Measurements from ENCODE around the gene AKAP5. TPM values are rescaled to one million over a fixed set of nuclear protein-coding genes. Genes with fewer than 3 reads are reported as not detected.

The AKAP5 gene
- total and polyA plus RNA-seq, 2 experiments from 2014 or later = 1.0 to 3.4 TPM

DNA sequence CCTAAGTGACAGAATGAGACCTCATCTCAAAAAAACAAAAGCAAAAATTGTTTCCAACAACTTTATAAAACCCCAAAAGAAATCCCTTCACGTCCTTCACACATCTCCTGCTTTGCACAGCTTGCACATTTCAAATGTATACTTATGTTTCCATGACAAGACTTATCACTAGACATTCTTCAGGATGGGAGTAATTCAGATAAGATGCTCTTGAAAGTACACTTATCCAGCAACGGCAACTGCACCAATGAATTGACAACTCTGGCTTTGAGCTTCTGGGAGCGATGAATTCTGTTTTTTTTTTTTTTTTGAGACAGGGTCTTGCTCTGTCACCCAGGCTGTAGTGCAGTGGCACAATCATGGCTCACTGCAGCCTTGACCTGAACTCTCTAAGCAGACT, 30.8 kb upstream of the AKAP5 start (continued):
- no peak for TF ChIP-seq CREB1 (CRISPR knock-in tag; IDR thresholded peaks at IDR 0.05; ENCODE audit: low read depth)
- TF ChIP-seq, protein P1, sequence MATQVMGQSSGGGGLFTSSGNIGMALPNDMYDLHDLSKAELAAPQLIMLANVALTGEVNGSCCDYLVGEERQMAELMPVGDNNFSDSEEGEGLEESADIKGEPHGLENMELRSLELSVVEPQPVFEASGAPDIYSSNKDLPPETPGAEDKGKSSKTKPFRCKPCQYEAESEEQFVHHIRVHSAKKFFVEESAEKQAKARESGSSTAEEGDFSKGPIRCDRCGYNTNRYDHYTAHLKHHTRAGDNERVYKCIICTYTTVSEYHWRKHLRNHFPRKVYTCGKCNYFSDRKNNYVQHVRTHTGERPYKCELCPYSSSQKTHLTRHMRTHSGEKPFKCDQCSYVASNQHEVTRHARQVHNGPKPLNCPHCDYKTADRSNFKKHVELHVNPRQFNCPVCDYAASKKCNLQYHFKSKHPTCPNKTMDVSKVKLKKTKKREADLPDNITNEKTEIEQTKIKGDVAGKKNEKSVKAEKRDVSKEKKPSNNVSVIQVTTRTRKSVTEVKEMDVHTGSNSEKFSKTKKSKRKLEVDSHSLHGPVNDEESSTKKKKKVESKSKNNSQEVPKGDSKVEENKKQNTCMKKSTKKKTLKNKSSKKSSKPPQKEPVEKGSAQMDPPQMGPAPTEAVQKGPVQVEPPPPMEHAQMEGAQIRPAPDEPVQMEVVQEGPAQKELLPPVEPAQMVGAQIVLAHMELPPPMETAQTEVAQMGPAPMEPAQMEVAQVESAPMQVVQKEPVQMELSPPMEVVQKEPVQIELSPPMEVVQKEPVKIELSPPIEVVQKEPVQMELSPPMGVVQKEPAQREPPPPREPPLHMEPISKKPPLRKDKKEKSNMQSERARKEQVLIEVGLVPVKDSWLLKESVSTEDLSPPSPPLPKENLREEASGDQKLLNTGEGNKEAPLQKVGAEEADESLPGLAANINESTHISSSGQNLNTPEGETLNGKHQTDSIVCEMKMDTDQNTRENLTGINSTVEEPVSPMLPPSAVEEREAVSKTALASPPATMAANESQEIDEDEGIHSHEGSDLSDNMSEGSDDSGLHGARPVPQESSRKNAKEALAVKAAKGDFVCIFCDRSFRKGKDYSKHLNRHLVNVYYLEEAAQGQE (IDR thresholded peaks at IDR 0.05; ENCODE audit: unreplicated experiment) = no peak
- TF ChIP-seq, protein P2, sequence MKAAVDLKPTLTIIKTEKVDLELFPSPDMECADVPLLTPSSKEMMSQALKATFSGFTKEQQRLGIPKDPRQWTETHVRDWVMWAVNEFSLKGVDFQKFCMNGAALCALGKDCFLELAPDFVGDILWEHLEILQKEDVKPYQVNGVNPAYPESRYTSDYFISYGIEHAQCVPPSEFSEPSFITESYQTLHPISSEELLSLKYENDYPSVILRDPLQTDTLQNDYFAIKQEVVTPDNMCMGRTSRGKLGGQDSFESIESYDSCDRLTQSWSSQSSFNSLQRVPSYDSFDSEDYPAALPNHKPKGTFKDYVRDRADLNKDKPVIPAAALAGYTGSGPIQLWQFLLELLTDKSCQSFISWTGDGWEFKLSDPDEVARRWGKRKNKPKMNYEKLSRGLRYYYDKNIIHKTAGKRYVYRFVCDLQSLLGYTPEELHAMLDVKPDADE (IDR thresholded peaks at IDR 0.05) = no peak

DNA sequence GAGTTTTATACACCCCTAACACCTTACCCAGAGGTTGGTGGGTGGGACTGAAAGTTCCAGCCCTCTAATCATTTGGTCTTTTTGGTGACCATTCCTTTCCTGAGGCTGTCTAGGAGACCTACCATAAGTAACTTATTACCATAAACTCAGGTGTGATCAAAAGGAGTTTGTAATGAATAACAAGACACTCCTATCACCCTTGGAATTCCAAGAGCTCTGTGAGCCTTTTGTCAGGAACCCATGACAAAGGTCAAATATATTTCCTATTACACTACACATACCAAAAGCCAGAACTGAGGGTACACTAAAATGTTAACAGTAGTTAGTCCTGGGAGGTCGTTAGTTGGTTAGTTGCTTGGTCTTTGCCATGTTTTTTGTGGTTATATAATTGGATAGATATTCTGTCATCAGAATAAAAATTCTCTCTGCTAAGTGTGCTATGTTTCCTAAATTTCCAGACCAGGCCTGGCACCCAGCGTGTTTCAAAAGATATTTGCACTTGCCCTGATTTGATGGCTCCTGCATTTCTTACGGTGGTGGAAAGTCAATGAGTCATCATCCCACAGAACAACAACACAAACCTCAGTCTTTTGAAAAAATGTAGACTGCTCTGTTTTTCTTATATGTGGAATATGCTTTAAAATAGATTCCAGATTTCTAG, 27.0 kb upstream of the AKAP5 start:
- Histone ChIP-seq H3K79me2 (replicated peaks; ENCODE audit: insufficient read depth) (no peaks in the 10 kb centered on the region), H3K9me2 (ENCODE audit: insufficient read depth) (no peaks in the 10 kb centered on the region), H2AFZ (no peak overlapping the region), H3F3A (replicated peaks; ENCODE audit: low read depth) (peaks cover 6% of the 10 kb centered on the region; the same call in 1 of the 2 replicates), H3K27ac (ENCODE audit: low read depth) (peak overlapping the region; percentile 1; the same call in 1 of the 2 replicates), H3K4me2 (no peak overlapping the region), H3K4me3 (no peak overlapping the region), H4K20me1 (replicated peaks; ENCODE audit: insufficient read depth) (peaks cover 12% of the 10 kb centered on the region), H3K4me1 (ENCODE audit: insufficient read depth) (no peaks in the 10 kb centered on the region), H3K36me3 (ENCODE audit: insufficient read depth) (peaks cover 91% of the 10 kb centered on the region), H3K27me3 (ENCODE audit: insufficient read depth) (no peaks in the 10 kb centered on the region)
- Mint-ChIP-seq H3K9me3 (no peaks in the 10 kb centered on the region), H3K4me1 (no peaks in the 10 kb centered on the region), H3K36me3 (ENCODE audit: low read depth) (peaks cover 88% of the 10 kb centered on the region), H3K4me3 (no peak overlapping the region), H3K27me3 (ENCODE audit: insufficient read depth, low read depth, poor library complexity) (peaks cover 6% of the 10 kb centered on the region), H3K27ac (no peak overlapping the region; the same call in 1 of the 2 replicates)
- no peak for ATAC-seq
- DNase-seq (ENCODE audit: low spot score) = no peak
- TF ChIP-seq CREB1 (CRISPR knock-in tag; IDR thresholded peaks at IDR 0.05; ENCODE audit: low read depth) = no peak
- TF ChIP-seq ZNF114 (CRISPR knock-in tag; IDR thresholded peaks at IDR 0.05) = no peak
- TF ChIP-seq JUNB (IDR thresholded peaks at IDR 0.05; ENCODE audit: unreplicated experiment) = no peak
- no peak for TF ChIP-seq POLR2AphosphoS5 (IDR thresholded peaks at IDR 0.05; ENCODE audit: low read depth)
- TF ChIP-seq, protein P3, sequence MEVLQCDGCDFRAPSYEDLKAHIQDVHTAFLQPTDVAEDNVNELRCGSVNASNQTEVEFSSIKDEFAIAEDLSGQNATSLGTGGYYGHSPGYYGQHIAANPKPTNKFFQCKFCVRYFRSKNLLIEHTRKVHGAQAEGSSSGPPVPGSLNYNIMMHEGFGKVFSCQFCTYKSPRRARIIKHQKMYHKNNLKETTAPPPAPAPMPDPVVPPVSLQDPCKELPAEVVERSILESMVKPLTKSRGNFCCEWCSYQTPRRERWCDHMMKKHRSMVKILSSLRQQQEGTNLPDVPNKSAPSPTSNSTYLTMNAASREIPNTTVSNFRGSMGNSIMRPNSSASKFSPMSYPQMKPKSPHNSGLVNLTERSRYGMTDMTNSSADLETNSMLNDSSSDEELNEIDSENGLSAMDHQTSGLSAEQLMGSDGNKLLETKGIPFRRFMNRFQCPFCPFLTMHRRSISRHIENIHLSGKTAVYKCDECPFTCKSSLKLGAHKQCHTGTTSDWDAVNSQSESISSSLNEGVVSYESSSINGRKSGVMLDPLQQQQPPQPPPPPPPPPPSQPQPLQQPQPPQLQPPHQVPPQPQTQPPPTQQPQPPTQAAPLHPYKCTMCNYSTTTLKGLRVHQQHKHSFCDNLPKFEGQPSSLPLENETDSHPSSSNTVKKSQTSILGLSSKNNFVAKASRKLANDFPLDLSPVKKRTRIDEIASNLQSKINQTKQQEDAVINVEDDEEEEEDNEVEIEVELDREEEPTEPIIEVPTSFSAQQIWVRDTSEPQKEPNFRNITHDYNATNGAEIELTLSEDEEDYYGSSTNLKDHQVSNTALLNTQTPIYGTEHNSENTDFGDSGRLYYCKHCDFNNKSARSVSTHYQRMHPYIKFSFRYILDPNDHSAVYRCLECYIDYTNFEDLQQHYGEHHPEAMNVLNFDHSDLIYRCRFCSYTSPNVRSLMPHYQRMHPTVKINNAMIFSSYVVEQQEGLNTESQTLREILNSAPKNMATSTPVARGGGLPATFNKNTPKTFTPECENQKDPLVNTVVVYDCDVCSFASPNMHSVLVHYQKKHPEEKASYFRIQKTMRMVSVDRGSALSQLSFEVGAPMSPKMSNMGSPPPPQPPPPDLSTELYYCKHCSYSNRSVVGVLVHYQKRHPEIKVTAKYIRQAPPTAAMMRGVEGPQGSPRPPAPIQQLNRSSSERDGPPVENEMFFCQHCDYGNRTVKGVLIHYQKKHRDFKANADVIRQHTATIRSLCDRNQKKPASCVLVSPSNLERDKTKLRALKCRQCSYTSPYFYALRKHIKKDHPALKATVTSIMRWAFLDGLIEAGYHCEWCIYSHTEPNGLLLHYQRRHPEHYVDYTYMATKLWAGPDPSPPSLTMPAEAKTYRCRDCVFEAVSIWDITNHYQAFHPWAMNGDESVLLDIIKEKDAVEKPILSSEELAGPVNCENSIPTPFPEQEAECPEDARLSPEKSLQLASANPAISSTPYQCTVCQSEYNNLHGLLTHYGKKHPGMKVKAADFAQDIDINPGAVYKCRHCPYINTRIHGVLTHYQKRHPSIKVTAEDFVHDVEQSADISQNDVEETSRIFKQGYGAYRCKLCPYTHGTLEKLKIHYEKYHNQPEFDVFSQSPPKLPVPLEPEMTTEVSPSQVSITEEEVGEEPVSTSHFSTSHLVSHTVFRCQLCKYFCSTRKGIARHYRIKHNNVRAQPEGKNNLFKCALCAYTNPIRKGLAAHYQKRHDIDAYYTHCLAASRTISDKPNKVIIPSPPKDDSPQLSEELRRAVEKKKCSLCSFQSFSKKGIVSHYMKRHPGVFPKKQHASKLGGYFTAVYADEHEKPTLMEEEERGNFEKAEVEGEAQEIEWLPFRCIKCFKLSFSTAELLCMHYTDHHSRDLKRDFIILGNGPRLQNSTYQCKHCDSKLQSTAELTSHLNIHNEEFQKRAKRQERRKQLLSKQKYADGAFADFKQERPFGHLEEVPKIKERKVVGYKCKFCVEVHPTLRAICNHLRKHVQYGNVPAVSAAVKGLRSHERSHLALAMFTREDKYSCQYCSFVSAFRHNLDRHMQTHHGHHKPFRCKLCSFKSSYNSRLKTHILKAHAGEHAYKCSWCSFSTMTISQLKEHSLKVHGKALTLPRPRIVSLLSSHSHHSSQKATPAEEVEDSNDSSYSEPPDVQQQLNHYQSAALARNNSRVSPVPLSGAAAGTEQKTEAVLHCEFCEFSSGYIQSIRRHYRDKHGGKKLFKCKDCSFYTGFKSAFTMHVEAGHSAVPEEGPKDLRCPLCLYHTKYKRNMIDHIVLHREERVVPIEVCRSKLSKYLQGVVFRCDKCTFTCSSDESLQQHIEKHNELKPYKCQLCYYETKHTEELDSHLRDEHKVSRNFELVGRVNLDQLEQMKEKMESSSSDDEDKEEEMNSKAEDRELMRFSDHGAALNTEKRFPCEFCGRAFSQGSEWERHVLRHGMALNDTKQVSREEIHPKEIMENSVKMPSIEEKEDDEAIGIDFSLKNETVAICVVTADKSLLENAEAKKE (CRISPR knock-in tag; IDR thresholded peaks at IDR 0.05) = no peak
- no peak for TF ChIP-seq NANOG (IDR thresholded peaks at IDR 0.05; ENCODE audit: borderline replicate concordance)
- no peak for TF ChIP-seq STAT1 (IDR thresholded peaks at IDR 0.05; ENCODE audit: unreplicated experiment)
- TF ChIP-seq EZH2 (IDR thresholded peaks at IDR 0.05; ENCODE audit: low read depth, unreplicated experiment) = no peak
- TF ChIP-seq, protein P4, sequence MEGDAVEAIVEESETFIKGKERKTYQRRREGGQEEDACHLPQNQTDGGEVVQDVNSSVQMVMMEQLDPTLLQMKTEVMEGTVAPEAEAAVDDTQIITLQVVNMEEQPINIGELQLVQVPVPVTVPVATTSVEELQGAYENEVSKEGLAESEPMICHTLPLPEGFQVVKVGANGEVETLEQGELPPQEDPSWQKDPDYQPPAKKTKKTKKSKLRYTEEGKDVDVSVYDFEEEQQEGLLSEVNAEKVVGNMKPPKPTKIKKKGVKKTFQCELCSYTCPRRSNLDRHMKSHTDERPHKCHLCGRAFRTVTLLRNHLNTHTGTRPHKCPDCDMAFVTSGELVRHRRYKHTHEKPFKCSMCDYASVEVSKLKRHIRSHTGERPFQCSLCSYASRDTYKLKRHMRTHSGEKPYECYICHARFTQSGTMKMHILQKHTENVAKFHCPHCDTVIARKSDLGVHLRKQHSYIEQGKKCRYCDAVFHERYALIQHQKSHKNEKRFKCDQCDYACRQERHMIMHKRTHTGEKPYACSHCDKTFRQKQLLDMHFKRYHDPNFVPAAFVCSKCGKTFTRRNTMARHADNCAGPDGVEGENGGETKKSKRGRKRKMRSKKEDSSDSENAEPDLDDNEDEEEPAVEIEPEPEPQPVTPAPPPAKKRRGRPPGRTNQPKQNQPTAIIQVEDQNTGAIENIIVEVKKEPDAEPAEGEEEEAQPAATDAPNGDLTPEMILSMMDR (conservative IDR thresholded peaks at IDR 0.05; ENCODE audit: low read depth in 2 of 2) = no peak
- TF ChIP-seq EZH2phosphoT487 (IDR thresholded peaks at IDR 0.05; ENCODE audit: unreplicated experiment) = no peak
- no peak for TF ChIP-seq ZNF331 (CRISPR knock-in tag; IDR thresholded peaks at IDR 0.05; ENCODE audit: low read depth)
